Vagina (tissue), 2 donors: ENCODE results near the gene SLMAP. TPM values are rescaled to one million over a fixed set of nuclear protein-coding genes. Genes with fewer than 3 reads are reported as not detected.

Experiments
- DNase-seq, 2 donors: peaks; one replicate each; pipeline ENCODE4 v3.0.0-alpha.2; 2017; ENCODE audit errors: extremely low spot score in 2 of 2
- H3K27ac ChIP-seq: fragments of 200-600 bp; sonication (generic); one replicate; pipeline ENCODE4 v1.5.1; 2019
- H3K27me3 ChIP-seq: fragments of 200-600 bp; sonication (generic); one replicate; pipeline ENCODE4 v1.5.1; 2019
- H3K36me3 ChIP-seq, 2 donors: fragments of 200-600 bp; sonication (generic); one replicate each; pipeline ENCODE4 v1.5.1; 2017 to 2019
- H3K4me1 ChIP-seq: fragments of 200-600 bp; sonication (generic); one replicate; pipeline ENCODE4 v1.5.1; 2019
- H3K4me3 ChIP-seq, 2 donors: fragments of 200-600 bp; sonication (generic); 1 replicate in 1 of 2; 2 replicates in 1 of 2; pipeline ENCODE4 v1.5.1; 2016 to 2019
- H3K9me3 ChIP-seq: fragments of 200-600 bp; sonication (generic); one replicate; pipeline ENCODE4 v1.5.1; 2019
- POLR2A ChIP-seq, 2 donors: fragments of 450-650 bp; IDR thresholded peaks; one replicate each; pipeline ENCODE4 v1.6.1; 2017; ENCODE audit warnings: antibody characterized with exemption in 2 of 2, mild to moderate bottlenecking in 2 of 2, moderate library complexity in 2 of 2
- POLR2AphosphoS5 ChIP-seq, 2 donors: sonication (generic); formaldehyde crosslinking; IDR thresholded peaks; one replicate each; pipeline ENCODE4 v1.9.0; 2017; ENCODE audit warnings: antibody characterized with exemption in 2 of 2, mild to moderate bottlenecking in 2 of 2, low read depth in 1 of 2; ENCODE audit not compliant: insufficient read depth in 1 of 2
- intact Hi-C: fragments of 100-400 bp; cut with DNase I; formaldehyde crosslinking; loops from one replicate; pipeline ENCODE4 v1.15.1; 2023
- total RNA-seq: library from RNA; depleted of rRNA; stranded (reverse); fragments of >200 nt; gene quantifications from one replicate; pipeline ENCODE4 v1.2.3, GENCODE V29; 2016
- TF ChIP-seq, protein P1 (sequence below), 3 experiments: fragments of 450-650 bp in 2 of 3; fragments of 200-600 bp in 1 of 3; sonication (generic) in 1 of 3; IDR thresholded peaks; one replicate each; pipeline ENCODE4 v1.5.1; 2017 to 2019; ENCODE audit warnings: antibody characterized with exemption in 3 of 3, mild to moderate bottlenecking in 2 of 3, moderate library complexity in 2 of 3

Gene SLMAP
- total RNA-seq, 1 donor from 2014 or later, result 102 TPM

DNA sequence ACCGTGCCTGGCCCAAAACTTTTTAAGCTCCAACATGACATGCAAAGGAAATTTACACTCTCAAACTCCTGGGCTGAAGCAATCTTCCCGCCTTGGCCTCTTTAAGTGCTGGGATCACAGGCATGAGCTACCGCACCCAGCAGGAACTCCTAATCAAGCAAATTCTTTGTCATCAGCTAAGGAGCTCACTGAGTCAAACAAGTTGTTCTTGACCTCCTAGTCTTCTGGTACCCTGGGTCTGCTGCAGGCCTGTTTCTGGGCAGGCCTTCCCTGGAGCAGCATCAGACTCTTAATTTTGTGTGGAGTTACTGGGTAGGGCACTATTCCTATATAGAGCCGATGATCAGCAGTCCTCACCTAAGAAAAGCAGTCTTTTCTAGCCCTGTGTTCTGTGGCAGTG lies 183.7 kb downstream of the SLMAP start:
- Histone ChIP-seq H3K36me3 (no peaks in the 10 kb centered on the region), H3K4me3 (no peak overlapping the region), H3K4me1 (peaks cover 27% of the 10 kb centered on the region), H3K27ac (no peak overlapping the region), H3K9me3 (no peaks in the 10 kb centered on the region), H3K27me3 (no peaks in the 10 kb centered on the region)
- DNase-seq, result no peak
- TF ChIP-seq POLR2AphosphoS5 (IDR thresholded peaks at IDR 0.05; ENCODE audit: insufficient read depth in 1 of 2, low read depth in 1 of 2), result no peak
- no peak for TF ChIP-seq POLR2A (IDR thresholded peaks at IDR 0.05)
- TF ChIP-seq, protein P1, sequence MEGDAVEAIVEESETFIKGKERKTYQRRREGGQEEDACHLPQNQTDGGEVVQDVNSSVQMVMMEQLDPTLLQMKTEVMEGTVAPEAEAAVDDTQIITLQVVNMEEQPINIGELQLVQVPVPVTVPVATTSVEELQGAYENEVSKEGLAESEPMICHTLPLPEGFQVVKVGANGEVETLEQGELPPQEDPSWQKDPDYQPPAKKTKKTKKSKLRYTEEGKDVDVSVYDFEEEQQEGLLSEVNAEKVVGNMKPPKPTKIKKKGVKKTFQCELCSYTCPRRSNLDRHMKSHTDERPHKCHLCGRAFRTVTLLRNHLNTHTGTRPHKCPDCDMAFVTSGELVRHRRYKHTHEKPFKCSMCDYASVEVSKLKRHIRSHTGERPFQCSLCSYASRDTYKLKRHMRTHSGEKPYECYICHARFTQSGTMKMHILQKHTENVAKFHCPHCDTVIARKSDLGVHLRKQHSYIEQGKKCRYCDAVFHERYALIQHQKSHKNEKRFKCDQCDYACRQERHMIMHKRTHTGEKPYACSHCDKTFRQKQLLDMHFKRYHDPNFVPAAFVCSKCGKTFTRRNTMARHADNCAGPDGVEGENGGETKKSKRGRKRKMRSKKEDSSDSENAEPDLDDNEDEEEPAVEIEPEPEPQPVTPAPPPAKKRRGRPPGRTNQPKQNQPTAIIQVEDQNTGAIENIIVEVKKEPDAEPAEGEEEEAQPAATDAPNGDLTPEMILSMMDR (IDR thresholded peaks at IDR 0.05), result no peak
- intact Hi-C loops, result no loop called here

- H3K27ac ChIP-seq, result no peak overlapping the region
- H3K4me1 ChIP-seq, result peaks cover 27% of the 10 kb centered on the region
- H3K4me3 ChIP-seq, result no peak overlapping the region
- no peak for DNase-seq
- H3K27me3 ChIP-seq, result no peaks in the 10 kb centered on the region
- H3K36me3 ChIP-seq, result no peaks in the 10 kb centered on the region
- no peaks in the 10 kb centered on the region for H3K9me3 ChIP-seq
- intact Hi-C loops, result no loop called here
- TF ChIP-seq POLR2A (IDR thresholded peaks at IDR 0.05) (no peak), POLR2AphosphoS5 (IDR thresholded peaks at IDR 0.05; ENCODE audit: insufficient read depth in 1 of 2, low read depth in 1 of 2) (no peak)
- TF ChIP-seq, protein P1 (IDR thresholded peaks at IDR 0.05), result no peak
Measured at GRCh38 chr3:57942388-57942787, 186.3 kb downstream of the SLMAP start.

DNA sequence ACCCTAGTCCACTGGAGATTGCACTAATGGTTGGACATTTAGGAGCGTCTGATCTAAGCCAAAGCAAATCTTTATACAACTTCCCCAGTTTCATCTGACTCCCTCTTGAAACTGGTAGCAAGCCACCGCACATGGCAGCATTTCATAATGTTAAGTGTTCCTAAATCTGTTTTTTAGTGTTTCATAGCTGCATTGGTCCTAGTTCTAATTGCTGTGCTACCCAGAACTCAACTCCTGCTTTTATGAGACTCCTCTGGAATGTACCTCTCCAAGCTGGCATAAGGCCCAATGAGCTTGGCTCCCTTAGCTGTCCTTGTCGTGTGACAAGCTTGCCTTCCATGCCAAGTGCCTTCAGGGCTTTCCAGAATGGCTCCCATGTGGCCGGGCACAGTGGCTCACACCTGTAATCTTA lies 186.8 kb downstream of the SLMAP start:
- Histone ChIP-seq H3K36me3 (no peaks in the 10 kb centered on the region), H3K27me3 (no peaks in the 10 kb centered on the region), H3K9me3 (no peaks in the 10 kb centered on the region), H3K4me1 (peaks cover 27% of the 10 kb centered on the region), H3K27ac (peak overlapping the region; percentile 56), H3K4me3 (no peak overlapping the region)
- TF ChIP-seq, protein P1 (IDR thresholded peaks at IDR 0.05), result no peak
- TF ChIP-seq POLR2AphosphoS5 (IDR thresholded peaks at IDR 0.05; ENCODE audit: insufficient read depth in 1 of 2, low read depth in 1 of 2) (no peak), POLR2A (IDR thresholded peaks at IDR 0.05) (no peak)
- intact Hi-C loops, result no loop called here
- DNase-seq, result no peak

GRCh38 chr3:57943525-57944495 lies 187.7 kb downstream of the SLMAP start:
- Histone ChIP-seq H3K4me3 (no peak overlapping the region), H3K27me3 (no peaks in the 10 kb centered on the region), H3K27ac (peak overlapping the region; percentile 56), H3K36me3 (no peaks in the 10 kb centered on the region), H3K9me3 (no peaks in the 10 kb centered on the region), H3K4me1 (peaks cover 27% of the 10 kb centered on the region)
- TF ChIP-seq, protein P1 (IDR thresholded peaks at IDR 0.05), result no peak
- no peak for TF ChIP-seq POLR2A (IDR thresholded peaks at IDR 0.05)
- peak in 1 of 2 donors; percentile 50 for TF ChIP-seq POLR2AphosphoS5 (IDR thresholded peaks at IDR 0.05; ENCODE audit: insufficient read depth in 1 of 2, low read depth in 1 of 2)
- DNase-seq, result no peak
- intact Hi-C loops, result no loop called here

- TF ChIP-seq, protein P1 (IDR thresholded peaks at IDR 0.05), result no peak
- no peak for TF ChIP-seq POLR2AphosphoS5 (IDR thresholded peaks at IDR 0.05; ENCODE audit: insufficient read depth in 1 of 2, low read depth in 1 of 2)
- no peak for TF ChIP-seq POLR2A (IDR thresholded peaks at IDR 0.05)
Measured at GRCh38 chr3:57946970-57947381, 190.9 kb downstream of the SLMAP start.

More at GRCh38 chr3:57946970-57947381, 190.9 kb downstream of the SLMAP start:
- H3K4me3 ChIP-seq, result no peak overlapping the region
- H3K27me3 ChIP-seq, result no peaks in the 10 kb centered on the region
- no peaks in the 10 kb centered on the region for H3K9me3 ChIP-seq
- no peak overlapping the region for H3K27ac ChIP-seq
- no peaks in the 10 kb centered on the region for H3K36me3 ChIP-seq
- peaks cover 47% of the 10 kb centered on the region for H3K4me1 ChIP-seq
- intact Hi-C loops, result no loop called here
- no peak for DNase-seq
